AG04449 (cell line): ENCODE data around the gene SOX6.

Experiments used
- CTCF ChIA-PET: fragments of 350-600 bp; formaldehyde crosslinking; extraction: SDS; loops from one replicate; lab custom pipeline; 2021; ENCODE audit warnings: antibody characterized with exemption; lab: Yijun Ruan, JAX
- POLR2A ChIA-PET: fragments of 400-600, 350-600 bp; formaldehyde crosslinking; extraction: SDS; loops from one replicate; lab custom pipeline; 2020; ENCODE audit warnings: antibody characterized with exemption, inconsistent platforms; lab: Yijun Ruan, JAX
- DNase-seq: peaks from one replicate; pipeline ENCODE4 v3.0.0-alpha.2; 2010; ENCODE audit warnings: low read depth, low spot score
- H3K4me3 ChIP-seq: 2 replicates; pipeline ENCODE4 v1.5.1; 2011; ENCODE audit warnings: low read depth, mild to moderate bottlenecking, control low read depth, low read length
- CTCF ChIP-seq: IDR thresholded peaks from one replicate; pipeline ENCODE4 v1.5.1; 2011; ENCODE audit warnings: mild to moderate bottlenecking, moderate library complexity, low read length, control low read depth, inconsistent platforms; ENCODE audit not compliant: insufficient read depth; ENCODE audit errors: missing control alignments

Gene SOX6

GRCh38 chr11:16225623-16226022 is 130.7 kb downstream of the SOX6 start:
- DNase-seq, result no peak
- no peak for TF ChIP-seq CTCF
- CTCF ChIA-PET, result no interaction called here
- no peak overlapping the region for H3K4me3 ChIP-seq
- POLR2A ChIA-PET, result no interaction called here

- ChIA-PET POLR2A (no interaction called here), CTCF (interaction anchor here (1.5 kb wide), 1 partner anchor 390 kb away, joined by 6 read pairs; no protein-coding TSS in a partner anchor)
- no peak overlapping the region for H3K4me3 ChIP-seq
- no peak for DNase-seq
- no peak for TF ChIP-seq CTCF
Observed at GRCh38 chr11:16223558-16223957, 132.8 kb downstream of the SOX6 start.

GRCh38 chr11:16217631-16218030 is 138.7 kb downstream of the SOX6 start:
- no peak overlapping the region for H3K4me3 ChIP-seq
- CTCF ChIA-PET, result no interaction called here
- no peak for DNase-seq
- TF ChIP-seq CTCF, result no peak
- POLR2A ChIA-PET, result no interaction called here

GRCh38 chr11:16216831-16217230 is 139.5 kb downstream of the SOX6 start:
- no peak overlapping the region for H3K4me3 ChIP-seq
- no peak for TF ChIP-seq CTCF
- ChIA-PET POLR2A (no interaction called here), CTCF (no interaction called here)
- no peak for DNase-seq

GRCh38 chr11:16215352-16215751 is 141.0 kb downstream of the SOX6 start:
- H3K4me3 ChIP-seq, result no peak overlapping the region
- ChIA-PET CTCF (no interaction called here), POLR2A (no interaction called here)
- TF ChIP-seq CTCF, result no peak
- no peak for DNase-seq

GRCh38 chr11:16211407-16211806 is 144.9 kb downstream of the SOX6 start:
- no peak overlapping the region for H3K4me3 ChIP-seq
- no peak for DNase-seq
- CTCF ChIA-PET, result no interaction called here
- TF ChIP-seq CTCF, result no peak
- POLR2A ChIA-PET, result no interaction called here
